ENCODE data around the gene PSMD11. TPM values are rescaled to one million over a fixed set of nuclear protein-coding genes. Genes with fewer than 3 reads are reported as not detected.

Gene PSMD11
- total and polyA plus RNA-seq, 2 experiments from 2014 or later: 44.2 to 158 TPM

GRCh38 chr17:32518646-32519227 is 74.4 kb downstream of the PSMD11 start:
- Histone ChIP-seq H2AFZ (peak overlapping the region; percentile 90; the same call in 1 of the 2 replicates), H3K27ac (no peak overlapping the region), H3K9me3 (ENCODE audit: low read depth) (no peaks in the 10 kb centered on the region), H3K27me3 (replicated peaks; ENCODE audit: insufficient read depth) (no peaks in the 10 kb centered on the region), H3K4me1 (ENCODE audit: insufficient read depth) (peaks cover 13% of the 10 kb centered on the region), H3K9me2 (ENCODE audit: insufficient read depth) (no peaks in the 10 kb centered on the region), H3F3A (ENCODE audit: insufficient read depth) (peaks cover 14% of the 10 kb centered on the region; the same call in 1 of the 2 replicates), H3K9ac (peak overlapping the region; percentile 59), H3K4me3 (peak overlapping the region; percentile 70), H3K79me2 (ENCODE audit: insufficient read depth) (no peaks in the 10 kb centered on the region), H4K20me1 (ENCODE audit: insufficient read depth) (no peaks in the 10 kb centered on the region), H3K36me3 (ENCODE audit: low read depth) (no peaks in the 10 kb centered on the region), H3K4me2 (ENCODE audit: unreplicated experiment) (peak overlapping the region; percentile 95)
- 74 to 77% methylated on average over 29 to 31 of the region's 31 CpGs for WGBS, 2 experiments (ENCODE audit: low coverage in 1 of 2, low lambda C conversion rate in 2 of 2, missing lambda C conversion rate in 2 of 2)
- in situ Hi-C loops (cut with MboI): no loop called here
- no peak for DNase-seq
- TF ChIP-seq EZH2phosphoT487 (IDR thresholded peaks at IDR 0.05; ENCODE audit: insufficient read depth, low read depth) (no peak), EZH2 (IDR thresholded peaks at IDR 0.05; ENCODE audit: insufficient read depth, poor library complexity, severe bottlenecking) (no peak)

- 4 to 7% methylated on average over 11 to 61 of the region's 61 CpGs for WGBS, 2 experiments (ENCODE audit: low coverage in 1 of 2, low lambda C conversion rate in 2 of 2, missing lambda C conversion rate in 2 of 2)
- Histone ChIP-seq H3K9me3 (ENCODE audit: low read depth) (no peaks in the 10 kb centered on the region), H4K20me1 (ENCODE audit: insufficient read depth) (no peaks in the 10 kb centered on the region), H3K27ac (peak overlapping the region; percentile 41), H2AFZ (peak overlapping the region; percentile 90), H3K9ac (peak overlapping the region; percentile 59), H3K4me2 (ENCODE audit: unreplicated experiment) (peak overlapping the region; percentile 95), H3K4me3 (peak overlapping the region; percentile 70), H3K79me2 (ENCODE audit: insufficient read depth) (no peaks in the 10 kb centered on the region), H3K9me2 (ENCODE audit: insufficient read depth) (no peaks in the 10 kb centered on the region), H3K4me1 (ENCODE audit: insufficient read depth) (peaks cover 13% of the 10 kb centered on the region), H3K36me3 (ENCODE audit: low read depth) (no peaks in the 10 kb centered on the region), H3F3A (ENCODE audit: insufficient read depth) (peaks cover 14% of the 10 kb centered on the region; the same call in 1 of the 2 replicates), H3K27me3 (replicated peaks; ENCODE audit: insufficient read depth) (no peaks in the 10 kb centered on the region)
- DNase-seq: peak; percentile 57
- in situ Hi-C loops (cut with MboI): no loop called here
- no peak for TF ChIP-seq EZH2 (IDR thresholded peaks at IDR 0.05; ENCODE audit: insufficient read depth, poor library complexity, severe bottlenecking)
- no peak for TF ChIP-seq EZH2phosphoT487 (IDR thresholded peaks at IDR 0.05; ENCODE audit: insufficient read depth, low read depth)
These were observed 75.2 kb downstream of the PSMD11 start for GRCh38 chr17:32519228-32520103.

- peak overlapping the region; percentile 59 for H3K9ac ChIP-seq
- H3K27me3 ChIP-seq (replicated peaks; ENCODE audit: insufficient read depth): no peaks in the 10 kb centered on the region
- DNase-seq: peak; percentile 58
- no peaks in the 10 kb centered on the region for H3K36me3 ChIP-seq (ENCODE audit: low read depth)
- H3K4me3 ChIP-seq: peak overlapping the region; percentile 70
- H3K4me2 ChIP-seq (ENCODE audit: unreplicated experiment): peak overlapping the region; percentile 95
- H3K4me1 ChIP-seq (ENCODE audit: insufficient read depth): peaks cover 13% of the 10 kb centered on the region
- in situ Hi-C loops (cut with MboI): no loop called here
- no peaks in the 10 kb centered on the region for H3K79me2 ChIP-seq (ENCODE audit: insufficient read depth)
- WGBS, 2 experiments (ENCODE audit: low coverage in 1 of 2, low lambda C conversion rate in 2 of 2, missing lambda C conversion rate in 2 of 2): 49 to 50% methylated on average over 17 of the region's 17 CpGs
- no peak for TF ChIP-seq EZH2 (IDR thresholded peaks at IDR 0.05; ENCODE audit: insufficient read depth, poor library complexity, severe bottlenecking)
- no peak for TF ChIP-seq EZH2phosphoT487 (IDR thresholded peaks at IDR 0.05; ENCODE audit: insufficient read depth, low read depth)
- H3F3A ChIP-seq (ENCODE audit: insufficient read depth): peaks cover 14% of the 10 kb centered on the region; the same call in 1 of the 2 replicates
- H3K9me3 ChIP-seq (ENCODE audit: low read depth): no peaks in the 10 kb centered on the region
- no peaks in the 10 kb centered on the region for H3K9me2 ChIP-seq (ENCODE audit: insufficient read depth)
- H3K27ac ChIP-seq: peak overlapping the region; percentile 41
- H2AFZ ChIP-seq: peak overlapping the region; percentile 90
- no peaks in the 10 kb centered on the region for H4K20me1 ChIP-seq (ENCODE audit: insufficient read depth)
These were observed 75.9 kb downstream of the PSMD11 start for GRCh38 chr17:32520104-32520701.

DNA sequence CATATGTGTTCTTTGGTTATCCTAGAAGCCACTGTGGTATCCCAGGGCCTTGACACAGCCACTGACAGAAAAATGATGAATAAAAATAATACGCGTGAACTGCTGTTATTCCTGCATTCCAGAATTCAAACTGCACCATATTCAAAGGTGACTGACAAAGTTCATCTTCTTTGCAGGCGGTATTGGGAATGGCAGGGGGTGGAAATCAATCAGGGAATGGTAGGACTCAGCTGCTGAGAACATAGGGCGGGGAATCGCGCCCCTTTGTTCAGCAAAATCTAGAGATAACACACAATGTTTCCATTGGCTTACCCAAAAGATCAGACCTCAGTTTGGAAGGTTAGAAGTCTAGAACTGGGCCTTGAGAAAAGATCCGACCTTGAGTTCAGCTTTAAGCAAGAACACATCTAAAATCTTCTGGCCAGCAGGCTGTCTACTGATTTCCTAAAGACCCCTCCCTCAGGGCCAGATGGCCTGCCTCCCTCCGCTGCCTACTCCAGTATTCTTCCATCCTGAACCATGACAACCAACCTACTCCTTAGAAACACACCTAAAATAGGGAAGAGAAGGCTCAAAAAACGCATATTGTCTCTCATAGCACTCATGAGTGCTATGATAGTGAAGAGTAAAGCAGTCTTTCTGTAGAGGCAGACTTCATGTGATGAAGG is 76.6 kb downstream of the PSMD11 start:
- 97 to 98% methylated on average over 9 of the region's 9 CpGs for WGBS, 2 experiments (ENCODE audit: low coverage in 1 of 2, low lambda C conversion rate in 2 of 2, missing lambda C conversion rate in 2 of 2)
- Histone ChIP-seq H3K4me2 (ENCODE audit: unreplicated experiment) (peak overlapping the region; percentile 95), H3K4me1 (ENCODE audit: insufficient read depth) (peaks cover 13% of the 10 kb centered on the region), H3K79me2 (ENCODE audit: insufficient read depth) (no peaks in the 10 kb centered on the region), H3K4me3 (no peak overlapping the region), H2AFZ (no peak overlapping the region), H3K9ac (no peak overlapping the region), H3K27me3 (replicated peaks; ENCODE audit: insufficient read depth) (no peaks in the 10 kb centered on the region), H3K27ac (no peak overlapping the region), H3F3A (ENCODE audit: insufficient read depth) (peaks cover 14% of the 10 kb centered on the region; the same call in 1 of the 2 replicates), H3K36me3 (ENCODE audit: low read depth) (no peaks in the 10 kb centered on the region), H3K9me2 (ENCODE audit: insufficient read depth) (no peaks in the 10 kb centered on the region), H3K9me3 (ENCODE audit: low read depth) (no peaks in the 10 kb centered on the region), H4K20me1 (ENCODE audit: insufficient read depth) (no peaks in the 10 kb centered on the region)
- TF ChIP-seq EZH2phosphoT487 (IDR thresholded peaks at IDR 0.05; ENCODE audit: insufficient read depth, low read depth): no peak
- no peak for TF ChIP-seq EZH2 (IDR thresholded peaks at IDR 0.05; ENCODE audit: insufficient read depth, poor library complexity, severe bottlenecking)
- in situ Hi-C loops (cut with MboI): no loop called here
- no peak for DNase-seq

Measured in GM23248 (cell line).